Measurements from ENCODE around the gene SPN. TPM values are rescaled to one million over a fixed set of nuclear protein-coding genes. Genes with fewer than 3 reads are reported as not detected.
"Not testable (repeated sequence)": the region's sequence is repeated elsewhere in the genome, so short reads cannot be mapped to it uniquely, and the experiment has no call there.

The SPN gene
- total and polyA plus RNA-seq, 9 of the 15 experiments (the other 6 are each of a cell fraction or from before 2014, with no cell fraction given): 24.3 to 225 (median 79.4) TPM

DNA sequence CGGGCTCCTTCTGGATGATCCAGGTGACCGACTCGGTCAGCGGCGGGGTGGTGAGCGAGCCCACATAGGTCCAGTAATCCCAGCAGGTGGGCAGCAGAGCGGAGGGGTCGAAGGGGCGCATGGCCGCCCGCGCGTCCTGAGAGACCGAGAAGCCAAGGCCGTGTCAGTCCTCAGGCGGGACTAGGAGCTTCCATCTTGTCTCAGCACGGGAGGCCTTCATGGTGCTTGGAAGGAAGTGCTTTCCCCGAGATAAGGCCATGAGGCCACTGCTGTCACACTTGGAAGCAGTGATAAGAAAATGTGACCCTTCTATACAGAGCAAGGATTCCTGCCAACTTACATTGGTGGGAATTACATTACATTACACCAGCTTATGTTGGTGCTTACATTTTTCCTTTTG is 40.3 kb upstream of the SPN start (continued):
- TF ChIP-seq, protein P1, sequence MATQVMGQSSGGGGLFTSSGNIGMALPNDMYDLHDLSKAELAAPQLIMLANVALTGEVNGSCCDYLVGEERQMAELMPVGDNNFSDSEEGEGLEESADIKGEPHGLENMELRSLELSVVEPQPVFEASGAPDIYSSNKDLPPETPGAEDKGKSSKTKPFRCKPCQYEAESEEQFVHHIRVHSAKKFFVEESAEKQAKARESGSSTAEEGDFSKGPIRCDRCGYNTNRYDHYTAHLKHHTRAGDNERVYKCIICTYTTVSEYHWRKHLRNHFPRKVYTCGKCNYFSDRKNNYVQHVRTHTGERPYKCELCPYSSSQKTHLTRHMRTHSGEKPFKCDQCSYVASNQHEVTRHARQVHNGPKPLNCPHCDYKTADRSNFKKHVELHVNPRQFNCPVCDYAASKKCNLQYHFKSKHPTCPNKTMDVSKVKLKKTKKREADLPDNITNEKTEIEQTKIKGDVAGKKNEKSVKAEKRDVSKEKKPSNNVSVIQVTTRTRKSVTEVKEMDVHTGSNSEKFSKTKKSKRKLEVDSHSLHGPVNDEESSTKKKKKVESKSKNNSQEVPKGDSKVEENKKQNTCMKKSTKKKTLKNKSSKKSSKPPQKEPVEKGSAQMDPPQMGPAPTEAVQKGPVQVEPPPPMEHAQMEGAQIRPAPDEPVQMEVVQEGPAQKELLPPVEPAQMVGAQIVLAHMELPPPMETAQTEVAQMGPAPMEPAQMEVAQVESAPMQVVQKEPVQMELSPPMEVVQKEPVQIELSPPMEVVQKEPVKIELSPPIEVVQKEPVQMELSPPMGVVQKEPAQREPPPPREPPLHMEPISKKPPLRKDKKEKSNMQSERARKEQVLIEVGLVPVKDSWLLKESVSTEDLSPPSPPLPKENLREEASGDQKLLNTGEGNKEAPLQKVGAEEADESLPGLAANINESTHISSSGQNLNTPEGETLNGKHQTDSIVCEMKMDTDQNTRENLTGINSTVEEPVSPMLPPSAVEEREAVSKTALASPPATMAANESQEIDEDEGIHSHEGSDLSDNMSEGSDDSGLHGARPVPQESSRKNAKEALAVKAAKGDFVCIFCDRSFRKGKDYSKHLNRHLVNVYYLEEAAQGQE (IDR thresholded peaks at IDR 0.05; ENCODE audit: borderline replicate concordance): not testable (repeated sequence)
- TF ChIP-seq, protein P1 (CRISPR knock-in tag; IDR thresholded peaks at IDR 0.05; ENCODE audit: low read depth): 0 out of 2 replicates have a peak, but pooled peaks have one; percentile 36
- TF ChIP-seq, protein P2, sequence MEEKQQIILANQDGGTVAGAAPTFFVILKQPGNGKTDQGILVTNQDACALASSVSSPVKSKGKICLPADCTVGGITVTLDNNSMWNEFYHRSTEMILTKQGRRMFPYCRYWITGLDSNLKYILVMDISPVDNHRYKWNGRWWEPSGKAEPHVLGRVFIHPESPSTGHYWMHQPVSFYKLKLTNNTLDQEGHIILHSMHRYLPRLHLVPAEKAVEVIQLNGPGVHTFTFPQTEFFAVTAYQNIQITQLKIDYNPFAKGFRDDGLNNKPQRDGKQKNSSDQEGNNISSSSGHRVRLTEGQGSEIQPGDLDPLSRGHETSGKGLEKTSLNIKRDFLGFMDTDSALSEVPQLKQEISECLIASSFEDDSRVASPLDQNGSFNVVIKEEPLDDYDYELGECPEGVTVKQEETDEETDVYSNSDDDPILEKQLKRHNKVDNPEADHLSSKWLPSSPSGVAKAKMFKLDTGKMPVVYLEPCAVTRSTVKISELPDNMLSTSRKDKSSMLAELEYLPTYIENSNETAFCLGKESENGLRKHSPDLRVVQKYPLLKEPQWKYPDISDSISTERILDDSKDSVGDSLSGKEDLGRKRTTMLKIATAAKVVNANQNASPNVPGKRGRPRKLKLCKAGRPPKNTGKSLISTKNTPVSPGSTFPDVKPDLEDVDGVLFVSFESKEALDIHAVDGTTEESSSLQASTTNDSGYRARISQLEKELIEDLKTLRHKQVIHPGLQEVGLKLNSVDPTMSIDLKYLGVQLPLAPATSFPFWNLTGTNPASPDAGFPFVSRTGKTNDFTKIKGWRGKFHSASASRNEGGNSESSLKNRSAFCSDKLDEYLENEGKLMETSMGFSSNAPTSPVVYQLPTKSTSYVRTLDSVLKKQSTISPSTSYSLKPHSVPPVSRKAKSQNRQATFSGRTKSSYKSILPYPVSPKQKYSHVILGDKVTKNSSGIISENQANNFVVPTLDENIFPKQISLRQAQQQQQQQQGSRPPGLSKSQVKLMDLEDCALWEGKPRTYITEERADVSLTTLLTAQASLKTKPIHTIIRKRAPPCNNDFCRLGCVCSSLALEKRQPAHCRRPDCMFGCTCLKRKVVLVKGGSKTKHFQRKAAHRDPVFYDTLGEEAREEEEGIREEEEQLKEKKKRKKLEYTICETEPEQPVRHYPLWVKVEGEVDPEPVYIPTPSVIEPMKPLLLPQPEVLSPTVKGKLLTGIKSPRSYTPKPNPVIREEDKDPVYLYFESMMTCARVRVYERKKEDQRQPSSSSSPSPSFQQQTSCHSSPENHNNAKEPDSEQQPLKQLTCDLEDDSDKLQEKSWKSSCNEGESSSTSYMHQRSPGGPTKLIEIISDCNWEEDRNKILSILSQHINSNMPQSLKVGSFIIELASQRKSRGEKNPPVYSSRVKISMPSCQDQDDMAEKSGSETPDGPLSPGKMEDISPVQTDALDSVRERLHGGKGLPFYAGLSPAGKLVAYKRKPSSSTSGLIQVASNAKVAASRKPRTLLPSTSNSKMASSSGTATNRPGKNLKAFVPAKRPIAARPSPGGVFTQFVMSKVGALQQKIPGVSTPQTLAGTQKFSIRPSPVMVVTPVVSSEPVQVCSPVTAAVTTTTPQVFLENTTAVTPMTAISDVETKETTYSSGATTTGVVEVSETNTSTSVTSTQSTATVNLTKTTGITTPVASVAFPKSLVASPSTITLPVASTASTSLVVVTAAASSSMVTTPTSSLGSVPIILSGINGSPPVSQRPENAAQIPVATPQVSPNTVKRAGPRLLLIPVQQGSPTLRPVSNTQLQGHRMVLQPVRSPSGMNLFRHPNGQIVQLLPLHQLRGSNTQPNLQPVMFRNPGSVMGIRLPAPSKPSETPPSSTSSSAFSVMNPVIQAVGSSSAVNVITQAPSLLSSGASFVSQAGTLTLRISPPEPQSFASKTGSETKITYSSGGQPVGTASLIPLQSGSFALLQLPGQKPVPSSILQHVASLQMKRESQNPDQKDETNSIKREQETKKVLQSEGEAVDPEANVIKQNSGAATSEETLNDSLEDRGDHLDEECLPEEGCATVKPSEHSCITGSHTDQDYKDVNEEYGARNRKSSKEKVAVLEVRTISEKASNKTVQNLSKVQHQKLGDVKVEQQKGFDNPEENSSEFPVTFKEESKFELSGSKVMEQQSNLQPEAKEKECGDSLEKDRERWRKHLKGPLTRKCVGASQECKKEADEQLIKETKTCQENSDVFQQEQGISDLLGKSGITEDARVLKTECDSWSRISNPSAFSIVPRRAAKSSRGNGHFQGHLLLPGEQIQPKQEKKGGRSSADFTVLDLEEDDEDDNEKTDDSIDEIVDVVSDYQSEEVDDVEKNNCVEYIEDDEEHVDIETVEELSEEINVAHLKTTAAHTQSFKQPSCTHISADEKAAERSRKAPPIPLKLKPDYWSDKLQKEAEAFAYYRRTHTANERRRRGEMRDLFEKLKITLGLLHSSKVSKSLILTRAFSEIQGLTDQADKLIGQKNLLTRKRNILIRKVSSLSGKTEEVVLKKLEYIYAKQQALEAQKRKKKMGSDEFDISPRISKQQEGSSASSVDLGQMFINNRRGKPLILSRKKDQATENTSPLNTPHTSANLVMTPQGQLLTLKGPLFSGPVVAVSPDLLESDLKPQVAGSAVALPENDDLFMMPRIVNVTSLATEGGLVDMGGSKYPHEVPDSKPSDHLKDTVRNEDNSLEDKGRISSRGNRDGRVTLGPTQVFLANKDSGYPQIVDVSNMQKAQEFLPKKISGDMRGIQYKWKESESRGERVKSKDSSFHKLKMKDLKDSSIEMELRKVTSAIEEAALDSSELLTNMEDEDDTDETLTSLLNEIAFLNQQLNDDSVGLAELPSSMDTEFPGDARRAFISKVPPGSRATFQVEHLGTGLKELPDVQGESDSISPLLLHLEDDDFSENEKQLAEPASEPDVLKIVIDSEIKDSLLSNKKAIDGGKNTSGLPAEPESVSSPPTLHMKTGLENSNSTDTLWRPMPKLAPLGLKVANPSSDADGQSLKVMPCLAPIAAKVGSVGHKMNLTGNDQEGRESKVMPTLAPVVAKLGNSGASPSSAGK (IDR thresholded peaks at IDR 0.05): peak; percentile 84
- TF ChIP-seq MECOM (CRISPR knock-in tag; IDR thresholded peaks at IDR 0.05) (0 out of 2 replicates have a peak, but pooled peaks have one; percentile 16), OTX1 (CRISPR knock-in tag; IDR thresholded peaks at IDR 0.05) (0 out of 2 replicates have a peak, but pooled peaks have one; percentile 13), SMAD4 (CRISPR knock-in tag; conservative IDR thresholded peaks at IDR 0.05) (peak; percentile 92), ARID1B (IDR thresholded peaks at IDR 0.05) (peak; percentile 88), MTA2 (IDR thresholded peaks at IDR 0.05; ENCODE audit: low read depth) (peak; percentile 46; the same call in 1 of the 2 replicates), ZNF76 (CRISPR knock-in tag; IDR thresholded peaks at IDR 0.05; ENCODE audit: borderline replicate concordance) (0 out of 2 replicates have a peak, but pooled peaks have one; percentile 55), CC2D1A (IDR thresholded peaks at IDR 0.05) (0 out of 2 replicates have a peak, but pooled peaks have one; percentile 27)
